Vagina (tissue), 2 donors: ENCODE results near the gene BTNL2. TPM values are rescaled to one million over a fixed set of nuclear protein-coding genes. Genes with fewer than 3 reads are reported as not detected.

Experiments used
- DNase-seq, 2 donors: peaks; one replicate each; pipeline ENCODE4 v3.0.0-alpha.2; 2017; ENCODE audit errors: extremely low spot score in 2 of 2
- H3K27ac ChIP-seq: fragments of 200-600 bp; sonication (generic); one replicate; pipeline ENCODE4 v1.5.1; 2019
- H3K27me3 ChIP-seq: fragments of 200-600 bp; sonication (generic); one replicate; pipeline ENCODE4 v1.5.1; 2019
- H3K36me3 ChIP-seq, 2 donors: fragments of 200-600 bp; sonication (generic); one replicate each; pipeline ENCODE4 v1.5.1; 2017 to 2019
- H3K4me1 ChIP-seq: fragments of 200-600 bp; sonication (generic); one replicate; pipeline ENCODE4 v1.5.1; 2019
- H3K4me3 ChIP-seq, 2 donors: fragments of 200-600 bp; sonication (generic); 1 replicate in 1 of 2; 2 replicates in 1 of 2; pipeline ENCODE4 v1.5.1; 2016 to 2019
- H3K9me3 ChIP-seq: fragments of 200-600 bp; sonication (generic); one replicate; pipeline ENCODE4 v1.5.1; 2019
- POLR2A ChIP-seq, 2 donors: fragments of 450-650 bp; IDR thresholded peaks; one replicate each; pipeline ENCODE4 v1.6.1; 2017; ENCODE audit warnings: antibody characterized with exemption in 2 of 2, mild to moderate bottlenecking in 2 of 2, moderate library complexity in 2 of 2
- POLR2AphosphoS5 ChIP-seq, 2 donors: sonication (generic); formaldehyde crosslinking; IDR thresholded peaks; one replicate each; pipeline ENCODE4 v1.9.0; 2017; ENCODE audit warnings: antibody characterized with exemption in 2 of 2, mild to moderate bottlenecking in 2 of 2, low read depth in 1 of 2; ENCODE audit not compliant: insufficient read depth in 1 of 2
- intact Hi-C: fragments of 100-400 bp; cut with DNase I; formaldehyde crosslinking; loops from one replicate; pipeline ENCODE4 v1.15.1; 2023
- total RNA-seq: library from RNA; depleted of rRNA; stranded (reverse); fragments of >200 nt; gene quantifications from one replicate; pipeline ENCODE4 v1.2.3, GENCODE V29; 2016
- TF ChIP-seq, protein P1 (sequence below), 3 experiments: fragments of 450-650 bp in 2 of 3; fragments of 200-600 bp in 1 of 3; sonication (generic) in 1 of 3; IDR thresholded peaks; one replicate each; pipeline ENCODE4 v1.5.1; 2017 to 2019; ENCODE audit warnings: antibody characterized with exemption in 3 of 3, mild to moderate bottlenecking in 2 of 3, moderate library complexity in 2 of 3

BTNL2 gene
- not detected for total RNA-seq

GRCh38 chr6:32406857-32407256 lies at the start of gene BTNL2:
BTNL2 (minus strand) TSS chr6:32407181; CDS start chr6:32407123, 58 bp downstream.
- Histone ChIP-seq H3K4me1 (no peaks in the 10 kb centered on the region), H3K9me3 (no peaks in the 10 kb centered on the region), H3K27me3 (no peaks in the 10 kb centered on the region), H3K4me3 (no peak within 1 kb of the TSS), H3K27ac (no peak within 1 kb of the TSS), H3K36me3 (no peaks in the 10 kb centered on the region)
- intact Hi-C loops = no loop called here
- TF ChIP-seq, protein P1, sequence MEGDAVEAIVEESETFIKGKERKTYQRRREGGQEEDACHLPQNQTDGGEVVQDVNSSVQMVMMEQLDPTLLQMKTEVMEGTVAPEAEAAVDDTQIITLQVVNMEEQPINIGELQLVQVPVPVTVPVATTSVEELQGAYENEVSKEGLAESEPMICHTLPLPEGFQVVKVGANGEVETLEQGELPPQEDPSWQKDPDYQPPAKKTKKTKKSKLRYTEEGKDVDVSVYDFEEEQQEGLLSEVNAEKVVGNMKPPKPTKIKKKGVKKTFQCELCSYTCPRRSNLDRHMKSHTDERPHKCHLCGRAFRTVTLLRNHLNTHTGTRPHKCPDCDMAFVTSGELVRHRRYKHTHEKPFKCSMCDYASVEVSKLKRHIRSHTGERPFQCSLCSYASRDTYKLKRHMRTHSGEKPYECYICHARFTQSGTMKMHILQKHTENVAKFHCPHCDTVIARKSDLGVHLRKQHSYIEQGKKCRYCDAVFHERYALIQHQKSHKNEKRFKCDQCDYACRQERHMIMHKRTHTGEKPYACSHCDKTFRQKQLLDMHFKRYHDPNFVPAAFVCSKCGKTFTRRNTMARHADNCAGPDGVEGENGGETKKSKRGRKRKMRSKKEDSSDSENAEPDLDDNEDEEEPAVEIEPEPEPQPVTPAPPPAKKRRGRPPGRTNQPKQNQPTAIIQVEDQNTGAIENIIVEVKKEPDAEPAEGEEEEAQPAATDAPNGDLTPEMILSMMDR (IDR thresholded peaks at IDR 0.05) = no peak
- TF ChIP-seq POLR2AphosphoS5 (IDR thresholded peaks at IDR 0.05; ENCODE audit: insufficient read depth in 1 of 2, low read depth in 1 of 2) (no peak), POLR2A (IDR thresholded peaks at IDR 0.05) (no peak)
- no peak for DNase-seq

GRCh38 chr6:32449088-32449736 lies 42.2 kb upstream of the BTNL2 start:
- intact Hi-C loops = no loop called here
- no peaks in the 10 kb centered on the region for H3K36me3 ChIP-seq
- H3K9me3 ChIP-seq = no peaks in the 10 kb centered on the region

DNA sequence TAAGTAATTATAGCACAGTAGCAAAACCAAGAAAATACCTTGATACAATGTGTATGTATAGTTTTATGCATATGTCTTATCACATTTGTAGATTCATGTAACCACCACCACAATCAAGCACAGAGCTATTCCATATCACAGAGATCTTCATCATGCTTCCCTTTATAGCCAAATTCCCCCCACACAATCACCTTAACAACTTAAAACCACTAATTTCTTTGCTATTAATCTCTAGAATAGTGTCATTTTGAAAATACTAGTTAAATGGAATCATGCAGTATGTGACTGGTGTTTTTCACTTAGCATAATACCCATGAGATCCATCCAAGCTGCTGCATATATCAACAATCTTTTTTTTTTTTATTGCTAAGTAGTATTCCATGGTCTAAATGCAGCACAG lies 41.0 kb upstream of the BTNL2 start:
- Histone ChIP-seq H3K27me3 (no peaks in the 10 kb centered on the region), H3K4me1 (no peaks in the 10 kb centered on the region), H3K9me3 (no peaks in the 10 kb centered on the region), H3K36me3 (no peaks in the 10 kb centered on the region), H3K4me3 (no peak overlapping the region), H3K27ac (no peak overlapping the region)
- DNase-seq = no peak
- TF ChIP-seq, protein P1 (IDR thresholded peaks at IDR 0.05) = no peak
- TF ChIP-seq POLR2AphosphoS5 (IDR thresholded peaks at IDR 0.05; ENCODE audit: insufficient read depth in 1 of 2, low read depth in 1 of 2) = no peak
- no peak for TF ChIP-seq POLR2A (IDR thresholded peaks at IDR 0.05)
- intact Hi-C loops = no loop called here

More at GRCh38 chr6:32449088-32449736, 42.2 kb upstream of the BTNL2 start:
- Histone ChIP-seq H3K4me1 (no peaks in the 10 kb centered on the region), H3K27ac (no peak overlapping the region), H3K4me3 (no peak overlapping the region), H3K27me3 (no peaks in the 10 kb centered on the region)
- TF ChIP-seq POLR2AphosphoS5 (IDR thresholded peaks at IDR 0.05; ENCODE audit: insufficient read depth in 1 of 2, low read depth in 1 of 2) (no peak), POLR2A (IDR thresholded peaks at IDR 0.05) (no peak)
- TF ChIP-seq, protein P1 (IDR thresholded peaks at IDR 0.05) = no peak
- DNase-seq = no peak

- TF ChIP-seq POLR2A (IDR thresholded peaks at IDR 0.05) = no peak
- TF ChIP-seq, protein P1 (IDR thresholded peaks at IDR 0.05) = no peak
- TF ChIP-seq POLR2AphosphoS5 (IDR thresholded peaks at IDR 0.05; ENCODE audit: insufficient read depth in 1 of 2, low read depth in 1 of 2) = no peak
- Histone ChIP-seq H3K9me3 (no peaks in the 10 kb centered on the region), H3K4me1 (no peaks in the 10 kb centered on the region), H3K36me3 (no peaks in the 10 kb centered on the region), H3K27me3 (no peaks in the 10 kb centered on the region), H3K4me3 (no peak overlapping the region), H3K27ac (no peak overlapping the region)
- no peak for DNase-seq
- intact Hi-C loops = no loop called here
These were observed 38.4 kb upstream of the BTNL2 start for GRCh38 chr6:32445321-32445854.

GRCh38 chr6:32444433-32444832 lies 37.5 kb upstream of the BTNL2 start:
- no peaks in the 10 kb centered on the region for H3K9me3 ChIP-seq
- no peaks in the 10 kb centered on the region for H3K36me3 ChIP-seq
- no peaks in the 10 kb centered on the region for H3K4me1 ChIP-seq
- H3K4me3 ChIP-seq = no peak overlapping the region
- no peak overlapping the region for H3K27ac ChIP-seq
- H3K27me3 ChIP-seq = no peaks in the 10 kb centered on the region
- intact Hi-C loops = no loop called here
- DNase-seq = no peak
- TF ChIP-seq, protein P1 (IDR thresholded peaks at IDR 0.05) = no peak
- no peak for TF ChIP-seq POLR2A (IDR thresholded peaks at IDR 0.05)
- TF ChIP-seq POLR2AphosphoS5 (IDR thresholded peaks at IDR 0.05; ENCODE audit: insufficient read depth in 1 of 2, low read depth in 1 of 2) = no peak
